Measurements from ENCODE around the gene ZNF407.

DNA sequence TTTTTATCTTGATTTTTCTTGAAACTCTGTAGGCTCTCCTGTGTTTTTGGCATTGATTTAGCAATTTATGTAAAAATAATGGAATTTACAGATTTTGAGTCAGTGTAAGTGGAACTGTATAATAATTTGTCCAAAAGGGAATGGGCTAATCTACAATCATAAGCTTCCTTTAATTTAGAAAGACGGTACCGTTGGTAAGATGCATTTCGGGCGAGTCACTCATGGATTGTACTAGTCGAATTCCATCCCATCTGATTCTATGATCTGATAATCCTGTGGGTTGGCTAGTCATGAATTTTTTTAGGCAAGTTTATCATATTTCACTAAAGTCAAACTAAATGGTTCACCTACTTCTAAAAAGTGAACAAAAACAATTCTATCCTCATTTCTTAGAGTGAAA lies 133.4 kb downstream of the ZNF407 start:
- TF ChIP-seq POLR2A (IDR thresholded peaks at IDR 0.05): no peak
- TF ChIP-seq, protein P1, sequence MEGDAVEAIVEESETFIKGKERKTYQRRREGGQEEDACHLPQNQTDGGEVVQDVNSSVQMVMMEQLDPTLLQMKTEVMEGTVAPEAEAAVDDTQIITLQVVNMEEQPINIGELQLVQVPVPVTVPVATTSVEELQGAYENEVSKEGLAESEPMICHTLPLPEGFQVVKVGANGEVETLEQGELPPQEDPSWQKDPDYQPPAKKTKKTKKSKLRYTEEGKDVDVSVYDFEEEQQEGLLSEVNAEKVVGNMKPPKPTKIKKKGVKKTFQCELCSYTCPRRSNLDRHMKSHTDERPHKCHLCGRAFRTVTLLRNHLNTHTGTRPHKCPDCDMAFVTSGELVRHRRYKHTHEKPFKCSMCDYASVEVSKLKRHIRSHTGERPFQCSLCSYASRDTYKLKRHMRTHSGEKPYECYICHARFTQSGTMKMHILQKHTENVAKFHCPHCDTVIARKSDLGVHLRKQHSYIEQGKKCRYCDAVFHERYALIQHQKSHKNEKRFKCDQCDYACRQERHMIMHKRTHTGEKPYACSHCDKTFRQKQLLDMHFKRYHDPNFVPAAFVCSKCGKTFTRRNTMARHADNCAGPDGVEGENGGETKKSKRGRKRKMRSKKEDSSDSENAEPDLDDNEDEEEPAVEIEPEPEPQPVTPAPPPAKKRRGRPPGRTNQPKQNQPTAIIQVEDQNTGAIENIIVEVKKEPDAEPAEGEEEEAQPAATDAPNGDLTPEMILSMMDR (IDR thresholded peaks at IDR 0.05): no peak

Data from heart left ventricle (tissue), 13 donors.